A549 (cell line): ENCODE data around the gene TIPARP. TPM values are rescaled to one million over a fixed set of nuclear protein-coding genes. Genes with fewer than 3 reads are reported as not detected.

Source experiments
- ATAC-seq, 2 experiments: fragments of 200-7000 bp in 1 of 2; fragments of >200 bp in 1 of 2; cut with Nextera tagmentation in 1 of 2; cut with Tn5 transposase in 1 of 2; 3 replicates each; pipeline versions ENCODE4 v1.8.0 to v1.9.1; 2018 to 2020; ENCODE audit warnings: mild to moderate bottlenecking in 1 of 2, moderate library complexity in 1 of 2
- CTCF ChIA-PET: fragments of 300-600 bp; sonication (Branson Sonifier 250); formaldehyde crosslinking; extraction: SDS; loops from one replicate; lab custom pipeline; 2021; ENCODE audit warnings: antibody characterized with exemption, inconsistent platforms; lab: Yijun Ruan, JAX
- POLR2A ChIA-PET: fragments of 350-600 bp; formaldehyde crosslinking; extraction: SDS; loops from one replicate; lab custom pipeline; 2021; ENCODE audit warnings: antibody characterized with exemption, inconsistent platforms; lab: Yijun Ruan, JAX
- DNase-seq, 2 experiments: peaks; one replicate each; pipeline versions ENCODE4 v3.0.0 to v3.0.0-alpha.2; 2011 to 2016; ENCODE audit warnings: low read depth in 1 of 2, low spot score in 1 of 2
- FAIRE-seq: peaks from 2 replicates; lab custom pipeline; 2011; peaks lifted over from hg19 to GRCh38; lab: Jason Lieb, UNC
- H3K27ac ChIP-seq, 2 experiments: fragments of >200 bp; sonication (Bioruptor Twin); formaldehyde crosslinking; 3 replicates each; pipeline ENCODE4 v1.5.1; 2016 to 2017
- H3K4me1 ChIP-seq: fragments of >200 bp; sonication (Bioruptor Twin); formaldehyde crosslinking; 3 replicates; pipeline ENCODE4 v1.6.1; 2016
- H3K4me2 ChIP-seq: fragments of >200 bp; sonication (Bioruptor Twin); formaldehyde crosslinking; 3 replicates; pipeline ENCODE4 v1.6.1; 2016
- H3K4me3 ChIP-seq: fragments of >200 bp; sonication (Bioruptor Twin); formaldehyde crosslinking; 3 replicates; pipeline ENCODE4 v1.5.1; 2016
- H3K9me3 ChIP-seq: fragments of >200 bp; sonication (Bioruptor Twin); formaldehyde crosslinking; 3 replicates; pipeline ENCODE4 v1.6.1; 2016
- CBX8 ChIP-seq: fragments of 200-600 bp; sonication (generic); IDR thresholded peaks from 2 replicates; pipeline ENCODE4 v1.6.1; 2016
- CHD2 ChIP-seq: fragments of 150-350 bp; IDR thresholded peaks from 2 replicates; pipeline ENCODE4 v1.6.1; 2014; ENCODE audit warnings: low read length; ENCODE audit not compliant: partially characterized antibody
- CHD4 ChIP-seq: fragments of 200-600 bp; sonication (generic); IDR thresholded peaks from 2 replicates; pipeline ENCODE4 v1.6.1; 2016; ENCODE audit warnings: antibody characterized with exemption, mild to moderate bottlenecking, borderline replicate concordance
- EHF ChIP-seq: fragments of 250-450 bp; sonication (Bioruptor Pico); IDR thresholded peaks from 2 replicates; pipeline ENCODE4 v1.5.0; 2020; ENCODE audit warnings: mild to moderate bottlenecking
- FOSB ChIP-seq: fragments of 250-450 bp; sonication (Bioruptor Pico); IDR thresholded peaks from 2 replicates; pipeline ENCODE4 v1.5.0; 2020; ENCODE audit warnings: mild to moderate bottlenecking, moderate library complexity
- HMGXB4 ChIP-seq: fragments of 250-450 bp; sonication (Bioruptor Pico); IDR thresholded peaks from 2 replicates; pipeline ENCODE4 v1.5.0; 2021; ENCODE audit warnings: mild to moderate bottlenecking, moderate library complexity, borderline replicate concordance
- KDM5A ChIP-seq: fragments of 200-600 bp; sonication (generic); IDR thresholded peaks from 2 replicates; pipeline ENCODE4 v1.6.1; 2016; ENCODE audit warnings: antibody characterized with exemption, mild to moderate bottlenecking
- MAFK ChIP-seq: fragments of 450-650 bp; IDR thresholded peaks from 2 replicates; pipeline ENCODE4 v1.6.1; 2014; ENCODE audit not compliant: partially characterized antibody
- MAZ ChIP-seq: fragments of 150-350 bp; IDR thresholded peaks from 2 replicates; pipeline ENCODE4 v1.6.1; 2014; ENCODE audit warnings: antibody characterized with exemption, low read depth, low read length, borderline replicate concordance
- NFE2L2 ChIP-seq: fragments of 150-350 bp; conservative IDR thresholded peaks from 2 replicates; pipeline ENCODE4 v1.6.1; 2014; ENCODE audit warnings: low read length
- NPAS2 ChIP-seq: fragments of 250-450 bp; sonication (Bioruptor Pico); IDR thresholded peaks from 2 replicates; pipeline ENCODE4 v1.8.0; 2022; ENCODE audit warnings: mild to moderate bottlenecking, moderate library complexity, borderline replicate concordance
- NR3C1 ChIP-seq: fragments of >200 bp; sonication (Bioruptor Twin); formaldehyde crosslinking; IDR thresholded peaks from 3 replicates; pipeline ENCODE4 v1.6.1; 2017
- POLR2AphosphoS2 ChIP-seq: conservative IDR thresholded peaks from 2 replicates; pipeline ENCODE4 v1.6.1; 2012; ENCODE audit warnings: low read length, improper control_type of control experiment, inconsistent platforms
- RARB ChIP-seq: fragments of 250-450 bp; sonication (Bioruptor Pico); IDR thresholded peaks from 2 replicates; pipeline ENCODE4 v1.8.0; 2021; ENCODE audit warnings: mild to moderate bottlenecking, moderate library complexity
- RFX5 ChIP-seq: fragments of 450-650 bp; IDR thresholded peaks from 2 replicates; pipeline ENCODE4 v1.7.1; 2014; ENCODE audit warnings: antibody characterized with exemption, mild to moderate bottlenecking, moderate library complexity
- TFCP2L1 ChIP-seq: fragments of 250-450 bp; sonication (Bioruptor Pico); IDR thresholded peaks from 2 replicates; pipeline ENCODE4 v1.5.0; 2021; ENCODE audit warnings: mild to moderate bottlenecking
- TP53 ChIP-seq: fragments of 250-450 bp; sonication (Bioruptor Pico); IDR thresholded peaks from 2 replicates; pipeline ENCODE4 v1.5.0; 2021; ENCODE audit warnings: mild to moderate bottlenecking, moderate library complexity
- ZC3H11A ChIP-seq: fragments of 450-650 bp; IDR thresholded peaks from 2 replicates; pipeline ENCODE4 v1.6.1; 2014; ENCODE audit warnings: antibody characterized with exemption, mild to moderate bottlenecking
- ZFP36 ChIP-seq: fragments of 450-650 bp; IDR thresholded peaks from 2 replicates; pipeline ENCODE4 v1.6.1; 2014; ENCODE audit warnings: borderline replicate concordance; ENCODE audit not compliant: partially characterized antibody
- WGBS: methylation state at CpG from one replicate; pipeline ENCODE4 v1.1.6; 2017; ENCODE audit errors: missing lambda C conversion rate; 5-methylcytosine and 5-hydroxymethylcytosine counted together
- polyA plus RNA-seq, 4 experiments: library from polyadenylated mRNA; depleted of rRNA in 3 of 4; stranded (reverse); fragments of >200 nt; fragmentation: RNase III in 1 of 4; extraction: RNeasy Plus Mini Kit Qiagen cat#74134 plus additional on column Dnase treatment in 1 of 4; gene quantifications; 2 replicates in 3 of 4; 3 replicates in 1 of 4; pipeline ENCODE4 v1.2.3, GENCODE V29; 2011 to 2017

Gene TIPARP
- polyA plus RNA-seq, 2 of the 4 experiments (the other 2 are of a cell fraction), result 11.8 to 16.5 TPM

- TF ChIP-seq NPAS2 (CRISPR knock-in tag) (no peak), RFX5 (no peak)
These were observed 28.0 kb downstream of the TIPARP start (continued) for GRCh38 chr3:156702367-156702766.

GRCh38 chr3:156704370-156705036, 30.1 kb downstream of the TIPARP start:
- WGBS, result 49% methylated on average over 4 of the region's 4 CpGs
- CTCF ChIA-PET, result interaction anchor here (1.2 to 1.4 kb wide), 2 partner anchors 29 to 433 kb away, joined by 3 to 6 read pairs; no protein-coding TSS in a partner anchor
- peaks cover 33% of the 10 kb centered on the region; the same call in 2 of the 3 replicates for H3K4me1 ChIP-seq
- DNase-seq (no peak), ATAC-seq (peak in 1 of 2 experiments; percentile 6; a peak in 1 of 6 replicates), FAIRE-seq (no peak)
- H3K9me3 ChIP-seq, result no peaks in the 10 kb centered on the region
- no peak overlapping the region for H3K4me3 ChIP-seq
- POLR2A ChIA-PET, result no interaction called here
- peak overlapping the region; percentile 19; the same call in 2 of the 3 replicates for H3K4me2 ChIP-seq
- H3K27ac ChIP-seq, result no peak overlapping the region
- TF ChIP-seq CHD4 (no peak), EHF (CRISPR knock-in tag) (no peak), MAFK (peak; percentile 3), FOSB (0 out of 2 replicates have a peak, but pooled peaks have one; percentile 5)

- FAIRE-seq, result no peak
These were observed 31.6 kb downstream of the TIPARP start for GRCh38 chr3:156705761-156706616.

GRCh38 chr3:156707588-156707987, 33.2 kb downstream of the TIPARP start:
- FAIRE-seq (no peak), DNase-seq (no peak), ATAC-seq (0 out of 6 replicates have a peak, but pooled peaks of 1 of the 2 experiments have one; percentile 8)
- Histone ChIP-seq H3K4me3 (no peak overlapping the region), H3K4me1 (peaks cover 38% of the 10 kb centered on the region), H3K27ac (no peak overlapping the region), H3K4me2 (no peak overlapping the region), H3K9me3 (no peaks in the 10 kb centered on the region)
- ChIA-PET POLR2A (no interaction called here), CTCF (interaction anchor here (1.7 kb wide), 1 partner anchor 30 kb away, joined by 3 read pairs; no protein-coding TSS in a partner anchor)
- TF ChIP-seq TP53 (CRISPR knock-in tag), result no peak
- no peak for TF ChIP-seq HMGXB4
- no peak for TF ChIP-seq CBX8
- no peak for TF ChIP-seq TFCP2L1
- no peak for TF ChIP-seq MAZ
- no peak for TF ChIP-seq ZFP36
- 0 out of 2 replicates have a peak, but pooled peaks have one; percentile 44 for TF ChIP-seq POLR2AphosphoS2
- TF ChIP-seq KDM5A, result no peak
- WGBS, result 87% methylated on average over 7 of the region's 7 CpGs

More at GRCh38 chr3:156705761-156706616, 31.6 kb downstream of the TIPARP start:
- H3K4me1 ChIP-seq, result peaks cover 40% of the 10 kb centered on the region
- POLR2A ChIA-PET, result interaction anchor here (0.7 kb wide), 1 partner anchor 14 kb away, joined by 3 read pairs; no protein-coding TSS in a partner anchor
- peak overlapping the region in 1 of 2 experiments; percentile 51; a peak in 3 of 6 replicates for H3K27ac ChIP-seq
- DNase-seq, result no peak
- no peaks in the 10 kb centered on the region for H3K9me3 ChIP-seq
- no peak for TF ChIP-seq TP53 (CRISPR knock-in tag)
- TF ChIP-seq RFX5, result no peak
- TF ChIP-seq CHD4, result no peak
- no peak for TF ChIP-seq ZC3H11A
- TF ChIP-seq CBX8, result no peak
- TF ChIP-seq RARB, result no peak
- TF ChIP-seq NFE2L2, result no peak
- no peak for TF ChIP-seq POLR2AphosphoS2
- TF ChIP-seq CHD2, result no peak
- no peak for TF ChIP-seq NR3C1
- no peak for TF ChIP-seq NPAS2 (CRISPR knock-in tag)
- H3K4me3 ChIP-seq, result 0 out of 3 replicates have a peak overlapping the region, but pooled peaks have one; percentile 5
- peak overlapping the region; percentile 64 for H3K4me2 ChIP-seq
- peak in 1 of 2 experiments; percentile 10; a peak in 2 of 6 replicates for ATAC-seq
- WGBS, result 51% methylated on average over 3 of the region's 3 CpGs
- CTCF ChIA-PET, result interaction anchor here (0.8 to 1.0 kb wide), 2 partner anchors 31 to 431 kb away, joined by 3 to 4 read pairs; partner anchors contain the start of gene TIPARP
